ENCODE measurements around the gene CNTN5.

DNA sequence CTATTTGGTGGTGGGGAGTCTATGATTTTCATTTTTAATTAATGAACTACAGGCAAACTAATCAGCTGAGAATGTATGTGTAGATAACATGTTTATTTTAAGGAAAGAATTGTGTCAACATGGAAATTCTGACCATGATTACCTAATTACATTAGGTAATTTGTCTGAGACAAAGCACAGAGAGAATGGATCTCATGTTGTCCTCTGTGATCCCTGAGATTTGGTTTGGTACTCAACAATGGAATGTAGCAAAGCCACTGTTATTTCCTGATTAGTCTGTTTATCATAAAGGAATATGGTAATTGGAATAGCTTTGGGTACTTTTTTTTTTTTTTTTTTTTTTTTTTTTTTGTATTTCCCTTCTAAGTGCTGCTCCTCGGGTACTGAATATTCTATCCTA is 947.6 kb downstream of the CNTN5 start:
- TF ChIP-seq POLR2AphosphoS5 (IDR thresholded peaks at IDR 0.05; ENCODE audit: low read depth, low read length) (no peak), CTCF (IDR thresholded peaks at IDR 0.05) (no peak), EZH2phosphoT487 (IDR thresholded peaks at IDR 0.05; ENCODE audit: borderline replicate concordance, low read depth) (no peak), YY1 (IDR thresholded peaks at IDR 0.05; ENCODE audit: low read depth) (no peak), SIN3A (IDR thresholded peaks at IDR 0.05; ENCODE audit: borderline replicate concordance, low read depth, low read length) (no peak), EP300 (IDR thresholded peaks at IDR 0.05; ENCODE audit: borderline replicate concordance in 1 of 2, low read depth in 1 of 2, low read length in 1 of 2) (no peak), CHD2 (IDR thresholded peaks at IDR 0.05; ENCODE audit: low read length, partially characterized antibody) (no peak), REST (IDR thresholded peaks at IDR 0.05; ENCODE audit: low read depth, low read length) (no peak), TCF12 (IDR thresholded peaks at IDR 0.05) (no peak)

Data from SK-N-SH (cell line).